Measurements from ENCODE around the gene LRRK1.

Gene LRRK1

DNA sequence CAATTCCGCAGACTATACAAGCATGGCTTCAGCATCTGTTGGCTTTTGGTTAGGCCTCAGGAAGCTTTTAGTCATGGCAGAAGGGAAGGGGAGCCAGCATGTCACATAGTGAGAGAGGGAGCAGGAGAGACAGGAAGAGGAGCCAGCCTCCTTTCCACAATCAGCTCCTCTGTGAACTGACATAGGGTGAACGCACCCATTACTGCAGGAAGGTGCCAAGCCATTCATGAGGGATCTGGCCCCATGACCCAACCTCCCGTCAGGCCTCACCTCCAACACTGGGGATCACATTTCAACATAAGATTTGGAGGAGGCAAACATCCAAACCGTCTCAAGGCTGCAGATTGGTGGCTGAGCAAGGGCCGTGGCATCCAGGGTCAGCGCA is 106.3 kb downstream of the LRRK1 start:
- no peak for DNase-seq

GRCh38 chr15:101025896-101026631 is 106.9 kb downstream of the LRRK1 start:
- no peak for DNase-seq

GRCh38 chr15:101026656-101027272 is 107.6 kb downstream of the LRRK1 start:
- DNase-seq: no peak

DNA sequence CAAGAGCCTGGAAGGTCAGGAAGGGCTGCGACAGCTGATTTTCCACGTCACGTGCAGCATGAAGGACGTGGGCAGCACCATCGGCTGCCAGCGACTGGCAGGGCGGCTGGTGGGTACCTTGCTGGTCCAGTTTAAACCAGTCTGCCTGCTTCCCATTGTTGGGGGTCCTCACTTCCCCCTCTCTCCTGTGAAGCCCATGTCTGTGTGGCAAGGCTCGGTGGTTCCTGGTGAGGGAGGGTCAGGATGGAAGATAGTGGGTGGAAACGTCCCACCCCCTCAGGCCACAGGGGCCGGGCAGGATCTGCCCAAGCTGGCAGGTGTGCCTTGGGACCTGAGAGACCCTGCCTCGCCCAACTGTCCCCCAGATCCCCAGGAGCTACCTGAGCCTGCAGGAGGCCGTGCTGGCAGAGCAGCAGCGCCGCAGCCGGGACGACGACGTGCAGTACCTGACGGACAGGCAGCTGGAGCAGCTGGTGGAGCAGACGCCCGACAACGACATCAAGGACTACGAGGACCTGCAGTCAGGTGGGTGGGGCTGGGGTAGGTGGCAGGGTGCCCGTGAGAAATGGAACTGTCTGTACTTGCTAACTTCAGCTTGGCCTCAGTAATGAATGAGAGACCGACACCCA is 108.2 kb downstream of the LRRK1 start:
- DNase-seq: no peak

DNA sequence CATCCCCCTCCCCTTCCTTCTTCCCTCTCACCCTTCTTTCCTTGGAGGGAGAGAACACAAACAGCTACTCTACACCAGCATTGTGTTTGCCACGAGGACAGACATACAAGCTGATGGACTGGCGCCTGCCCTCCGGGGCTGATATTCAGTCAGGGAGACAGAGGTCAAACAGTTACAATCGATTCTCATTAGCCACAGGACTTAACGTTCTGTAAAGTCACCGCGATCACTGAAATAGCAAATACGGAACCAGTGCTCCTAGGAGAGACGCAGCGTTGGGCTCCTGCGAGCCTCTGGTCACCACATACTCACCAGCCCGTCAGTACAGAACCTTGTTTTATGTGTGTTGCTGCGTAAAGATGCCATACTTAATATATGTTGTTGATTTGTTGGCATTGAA is 108.8 kb downstream of the LRRK1 start:
- no peak for DNase-seq

DNA sequence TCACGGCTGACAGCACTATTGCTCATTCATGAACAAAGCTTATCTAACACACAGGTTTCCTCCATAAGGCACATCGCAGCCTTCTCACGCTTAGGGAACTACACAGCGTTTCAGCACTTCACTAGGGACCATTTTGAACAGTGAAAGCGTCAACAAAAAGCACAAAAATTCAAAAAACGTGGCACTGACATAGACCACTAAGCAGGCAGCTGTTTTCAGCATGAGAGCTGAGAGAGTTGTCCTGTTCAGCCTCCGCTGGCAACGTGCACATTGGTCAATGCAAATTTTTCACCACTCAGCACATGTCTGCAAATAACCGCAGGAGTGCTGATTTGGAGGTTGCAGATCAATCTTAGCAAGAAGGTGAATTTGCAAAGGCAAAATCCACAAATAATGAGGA is 109.2 kb downstream of the LRRK1 start:
- no peak for DNase-seq

GRCh38 chr15:101028772-101029438 is 109.7 kb downstream of the LRRK1 start:
- no peak for DNase-seq

- DNase-seq: no peak
These were observed 111.0 kb downstream of the LRRK1 start for GRCh38 chr15:101029971-101030661.

DNA sequence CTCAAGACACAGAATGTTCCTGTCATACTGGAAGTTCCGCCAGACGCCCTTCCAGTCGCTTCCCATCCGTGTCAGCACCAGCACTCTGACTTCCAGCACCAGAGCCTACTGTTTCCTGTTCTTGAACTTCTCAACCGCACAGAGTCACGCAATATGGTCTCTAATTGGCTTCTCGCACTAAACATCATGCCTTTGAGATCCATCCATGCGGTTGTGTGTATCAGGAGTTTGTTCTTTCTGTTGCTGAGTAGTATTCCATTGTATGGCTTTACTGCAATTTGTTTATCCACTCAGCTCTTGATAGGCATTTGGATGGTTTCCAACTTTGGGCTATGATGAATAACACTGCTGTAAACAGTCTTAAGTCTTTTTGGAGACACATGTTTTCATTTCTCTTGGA is 112.1 kb downstream of the LRRK1 start:
- DNase-seq: no peak

DNA sequence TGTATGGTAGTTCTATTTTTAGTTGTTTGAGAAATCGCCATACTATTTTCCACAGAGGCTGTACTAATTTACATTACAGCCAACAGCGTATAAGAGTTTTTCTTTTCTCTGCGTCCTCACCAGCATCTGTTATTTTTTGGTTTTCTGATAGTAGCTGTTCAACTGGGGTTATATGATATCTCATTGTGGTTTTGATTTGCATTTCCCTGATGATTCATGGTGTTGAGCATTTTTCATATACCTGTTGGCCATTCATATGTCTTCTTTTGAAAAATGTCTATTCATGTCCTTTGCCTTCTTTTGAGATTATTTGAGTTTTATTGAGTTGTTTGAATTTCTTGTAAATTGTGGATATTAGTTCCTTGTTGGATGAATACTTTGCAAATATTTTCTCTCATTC is 114.6 kb downstream of the LRRK1 start:
- DNase-seq: no peak

GRCh38 chr15:101035611-101036010 is 116.5 kb downstream of the LRRK1 start:
- DNase-seq: no peak

DNA sequence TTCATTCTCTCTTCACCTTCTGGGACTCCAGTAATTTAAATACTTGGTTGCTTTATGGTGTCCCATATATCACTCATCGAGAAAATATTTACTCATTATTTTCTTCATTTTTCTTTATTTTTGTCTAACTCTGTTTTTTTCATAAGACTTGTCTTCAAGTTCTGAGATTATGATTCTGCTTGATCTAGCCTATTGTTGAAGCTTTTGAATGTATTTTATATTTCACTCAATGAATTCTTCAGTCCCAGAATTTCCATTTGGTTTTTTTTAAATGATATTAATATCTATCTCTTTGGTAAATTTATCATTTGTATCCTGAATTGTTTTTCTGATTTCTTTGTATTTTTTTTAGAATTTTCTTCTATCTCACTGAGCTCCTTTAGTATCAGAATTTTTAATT is 117.0 kb downstream of the LRRK1 start:
- no peak for DNase-seq

GRCh38 chr15:101037090-101037830 is 118.1 kb downstream of the LRRK1 start:
- DNase-seq: no peak

DNA sequence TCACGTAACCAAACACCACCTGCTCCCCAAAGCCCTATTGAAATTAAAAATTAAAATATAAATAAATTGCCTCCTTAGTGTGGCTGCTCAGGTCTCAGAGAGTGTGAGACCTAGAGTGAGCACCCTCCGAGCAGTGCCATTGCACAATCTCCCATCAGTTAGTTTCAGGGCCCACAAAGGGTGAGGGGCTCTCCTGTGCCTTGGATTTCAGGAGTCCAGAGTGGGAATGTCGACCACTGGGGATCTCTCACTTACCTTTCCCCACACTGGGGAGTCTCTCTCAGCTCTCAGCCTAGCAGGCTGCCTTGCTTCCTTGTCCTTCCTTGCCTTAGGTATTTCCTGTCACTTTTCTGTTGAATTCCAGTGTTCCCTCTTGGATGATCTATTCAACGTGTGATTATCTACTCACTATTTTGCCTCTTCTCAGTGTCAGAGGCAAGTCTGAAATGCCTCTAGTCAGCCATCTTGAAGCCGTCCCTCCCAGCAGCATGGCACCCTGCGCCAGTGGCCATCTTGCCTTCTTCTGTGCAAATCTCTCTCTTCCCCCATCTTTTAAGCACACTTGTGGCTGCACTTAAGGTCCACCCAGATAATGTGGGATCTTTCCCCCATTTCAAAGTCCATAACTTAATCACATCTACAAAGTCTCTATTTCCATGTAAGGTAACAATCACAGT is 119.3 kb downstream of the LRRK1 start:
- DNase-seq: no peak

DNA sequence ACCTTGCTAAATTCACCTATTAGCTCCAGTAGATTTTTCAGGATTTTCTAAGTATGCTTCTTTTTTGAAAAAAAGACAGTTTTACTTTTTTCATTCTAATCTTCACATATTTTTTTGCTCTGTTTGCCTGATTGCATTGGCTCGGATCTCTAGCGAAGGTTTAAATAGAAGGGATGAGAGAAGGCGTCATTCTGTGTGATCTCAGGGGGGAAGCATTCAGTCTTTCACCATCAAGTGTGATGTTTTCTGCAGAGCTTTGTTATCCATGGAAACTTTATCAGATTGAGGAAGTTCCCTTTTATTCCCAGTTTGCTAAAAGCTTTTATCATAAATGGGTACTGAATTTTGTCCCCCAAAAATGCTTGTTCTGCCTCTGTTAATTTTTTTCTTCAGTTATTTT is 120.3 kb downstream of the LRRK1 start:
- DNase-seq: no peak

DNA sequence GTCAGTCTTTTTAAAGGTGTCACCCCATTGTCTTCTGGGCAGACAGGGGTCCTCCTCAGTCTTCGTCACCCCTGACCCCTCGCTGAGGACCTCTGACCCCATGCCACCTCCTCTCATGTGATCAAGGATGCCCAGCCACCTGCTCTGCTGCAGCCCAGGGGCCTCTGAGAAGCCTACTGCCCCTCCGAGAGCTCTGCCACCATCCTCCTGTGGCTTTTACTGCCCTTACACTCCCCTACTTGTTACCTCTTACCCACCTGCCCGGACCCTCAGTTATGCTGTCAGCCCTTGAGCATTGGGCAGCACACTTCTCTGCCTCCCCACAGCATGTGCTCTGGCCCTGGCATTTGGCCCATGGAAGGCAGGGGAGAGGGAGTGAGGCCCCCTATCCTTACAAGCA is 123.2 kb downstream of the LRRK1 start:
- no peak for DNase-seq

DNA sequence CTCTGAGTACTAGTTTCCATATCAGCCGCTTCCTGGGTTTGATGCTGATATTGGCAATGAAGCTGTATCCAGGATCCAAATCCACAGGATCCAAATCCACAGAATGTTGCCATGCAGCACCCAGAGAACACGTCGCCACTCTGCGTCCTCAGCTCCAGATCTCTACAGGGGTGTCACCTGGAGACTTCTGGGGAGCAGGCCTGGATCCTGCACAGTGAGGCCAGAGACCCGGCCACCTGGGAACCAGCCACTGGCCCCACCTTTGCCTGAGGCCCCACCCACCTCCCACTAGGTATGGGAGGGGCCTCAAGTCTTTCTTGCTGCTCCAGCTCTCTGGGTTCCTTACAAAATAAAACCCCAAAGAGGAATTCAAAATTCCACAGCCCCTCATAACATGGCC is 123.9 kb downstream of the LRRK1 start:
- DNase-seq: no peak

- no peak for DNase-seq
These were observed 124.9 kb downstream of the LRRK1 start for GRCh38 chr15:101043911-101044624.

DNA sequence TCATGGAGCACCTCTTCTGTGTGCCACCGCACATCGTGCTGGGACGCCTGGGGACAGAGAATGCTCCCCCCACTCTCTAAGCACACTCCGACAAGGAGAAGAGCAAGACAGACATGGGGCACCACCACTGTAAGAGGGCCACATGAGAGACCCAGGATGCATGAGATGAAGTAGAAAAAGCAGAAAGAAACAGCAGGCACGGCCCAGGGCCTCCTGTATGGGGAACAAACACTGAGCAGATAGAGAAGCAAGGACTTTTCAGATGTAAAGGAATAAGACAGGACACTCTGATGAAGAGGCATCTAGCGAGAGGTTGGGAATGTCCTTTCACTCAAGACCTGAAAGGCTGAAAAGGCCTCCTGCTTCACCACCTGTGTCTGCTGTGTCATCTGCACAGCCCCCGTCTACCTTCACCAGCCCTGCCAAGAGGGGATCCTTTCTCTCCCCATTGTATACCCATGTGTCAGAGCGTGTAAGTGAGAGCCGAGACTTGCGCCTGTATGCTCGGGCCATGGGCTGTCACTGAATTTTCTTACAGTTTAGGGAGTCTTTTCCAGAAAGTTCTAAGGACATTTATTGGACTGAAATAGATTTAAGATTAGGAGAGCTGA is 125.6 kb downstream of the LRRK1 start:
- DNase-seq: no peak

GRCh38 chr15:101045236-101045646 is 126.1 kb downstream of the LRRK1 start:
- DNase-seq: no peak
